ENCODE measurements around the gene MAPK12.

Gene MAPK12

GRCh38 chr22:50261615-50262459, at the start of gene MAPK12:
MAPK12 (minus strand) TSS chr22:50261683; CDS start chr22:50261509, 174 bp downstream.
- DNase-seq = no peak

- DNase-seq = no peak
Observed at GRCh38 chr22:50310949-50311444, 49.5 kb upstream of the MAPK12 start.

GRCh38 chr22:50310031-50310722, 48.7 kb upstream of the MAPK12 start:
- DNase-seq = no peak

DNA sequence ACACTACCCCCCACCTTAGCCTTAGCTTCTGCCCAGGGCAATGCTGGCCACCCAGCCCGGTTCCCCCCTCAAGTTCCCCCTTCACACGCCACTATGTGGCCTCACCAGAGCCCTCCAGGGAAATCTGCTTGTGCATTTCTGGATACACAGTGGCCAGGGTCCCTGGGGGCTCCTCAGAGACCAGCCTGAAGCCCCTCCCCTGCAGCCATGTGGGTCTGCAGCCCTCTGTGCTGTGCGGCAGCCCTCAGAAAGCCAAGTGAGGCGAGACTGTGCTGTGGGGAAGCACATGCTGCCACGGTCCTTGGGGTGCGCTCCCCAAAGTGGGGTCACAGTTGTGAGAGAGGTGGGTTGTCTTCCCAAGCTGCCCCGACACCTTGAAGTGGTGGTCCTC, 48.1 kb upstream of the MAPK12 start:
- no peak for DNase-seq

DNA sequence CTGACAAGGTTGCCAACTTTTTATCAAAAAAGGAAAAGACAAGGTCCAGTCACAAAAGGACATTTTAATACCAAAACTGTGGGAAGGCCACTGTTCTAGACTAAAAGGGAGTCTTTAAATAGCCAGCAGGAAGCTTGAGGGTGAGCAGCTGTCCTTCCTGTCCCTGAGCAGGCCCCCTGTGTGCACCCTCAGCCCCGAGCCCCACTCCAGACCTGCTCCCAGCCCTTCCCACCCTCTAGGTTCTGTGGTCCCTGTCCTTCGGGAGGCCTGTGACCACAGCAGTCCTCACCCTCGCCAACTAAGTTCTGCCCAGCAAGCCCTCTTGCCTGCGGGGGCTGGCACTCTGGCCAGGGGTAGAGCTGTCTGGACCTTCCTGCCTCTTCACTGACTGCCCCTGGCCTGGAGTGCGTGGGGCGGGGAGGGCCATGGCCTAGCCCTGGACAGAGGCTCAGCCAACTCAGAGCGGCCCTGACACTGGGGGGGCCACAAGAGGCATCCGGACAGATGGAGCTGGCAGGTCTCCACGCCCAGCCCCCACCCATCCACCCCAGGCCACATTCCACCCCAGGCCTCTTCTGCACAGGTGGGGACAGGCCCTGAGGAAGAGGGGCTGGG, 47.6 kb upstream of the MAPK12 start:
- DNase-seq = no peak

DNA sequence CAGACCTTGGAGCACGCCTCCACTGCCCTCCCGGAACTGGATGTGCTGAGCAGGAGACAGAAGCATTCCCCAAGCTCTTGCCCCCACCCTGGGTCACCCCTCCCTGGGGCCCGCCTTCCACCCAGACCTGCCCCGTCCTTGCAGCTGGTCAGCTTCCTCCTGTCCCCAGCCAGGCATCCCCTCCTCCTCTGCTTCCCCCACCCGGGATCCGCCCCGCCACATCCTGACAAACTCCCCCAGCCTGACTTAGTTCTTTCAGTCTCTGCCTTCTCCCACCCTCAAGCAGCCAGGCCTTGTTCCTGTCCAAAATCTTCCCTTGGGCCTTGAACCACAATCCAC, 47.1 kb upstream of the MAPK12 start:
- DNase-seq = no peak

- no peak for DNase-seq
Observed at GRCh38 chr22:50307890-50308596, 46.6 kb upstream of the MAPK12 start.

DNA sequence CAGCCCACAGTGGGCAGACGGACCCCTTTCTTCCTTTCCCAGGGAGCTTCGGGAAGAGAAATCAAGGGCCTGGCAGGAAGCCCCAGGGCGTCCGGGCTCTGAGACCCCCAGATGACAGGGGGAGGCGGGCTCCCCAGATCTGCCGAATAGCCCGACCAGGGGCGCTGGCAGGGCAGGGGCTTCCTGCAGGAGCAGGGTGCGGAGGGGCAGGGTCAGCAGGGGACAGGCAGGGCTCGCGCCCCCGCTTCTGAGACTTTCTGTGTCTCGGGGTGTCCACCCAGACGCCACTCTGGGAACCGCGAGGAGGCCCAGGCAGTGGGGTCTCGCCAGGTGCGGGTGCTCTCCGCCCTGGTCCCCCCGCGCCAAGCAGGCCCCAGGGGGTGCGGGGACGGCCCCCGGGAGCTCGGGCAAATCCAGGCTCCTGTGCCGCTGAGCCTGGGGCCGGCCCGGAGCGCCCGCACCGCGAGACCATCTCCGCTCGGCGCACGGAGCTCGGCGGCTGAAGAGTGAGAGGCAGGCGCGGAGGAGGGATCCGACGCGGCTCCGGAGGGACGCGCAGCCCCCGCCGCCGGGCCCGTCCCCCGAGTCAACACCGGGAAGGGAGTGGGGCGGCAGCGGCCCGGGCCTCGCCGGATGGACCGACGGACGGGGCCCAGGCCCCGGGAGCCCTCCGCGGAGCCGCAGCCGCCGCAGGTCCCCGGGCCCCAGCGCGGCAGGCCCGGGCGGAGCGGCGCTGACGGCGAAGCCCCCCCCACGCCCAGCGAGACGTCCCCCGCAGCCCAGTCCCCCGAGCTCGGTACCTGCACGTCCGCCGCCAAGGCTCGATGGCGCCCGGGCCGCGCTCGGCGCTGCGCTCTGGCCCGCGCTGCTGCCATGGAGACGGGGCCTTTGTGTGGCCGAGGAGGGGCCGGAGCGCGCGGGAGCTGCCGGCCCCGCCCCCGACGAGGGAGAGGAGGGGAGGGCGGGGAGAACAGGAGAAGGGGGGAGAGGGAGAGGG, 45.6 kb upstream of the MAPK12 start, which contains the start of gene PLXNB2:
PLXNB2 (minus strand) TSS at position 894 of the 997 bp plus-strand sequence. CDS start 17,062 bp downstream, outside the sequence.
- no peak for DNase-seq

- no peak for DNase-seq
Observed at GRCh38 chr22:50305923-50306566, 44.6 kb upstream of the MAPK12 start.

DNA sequence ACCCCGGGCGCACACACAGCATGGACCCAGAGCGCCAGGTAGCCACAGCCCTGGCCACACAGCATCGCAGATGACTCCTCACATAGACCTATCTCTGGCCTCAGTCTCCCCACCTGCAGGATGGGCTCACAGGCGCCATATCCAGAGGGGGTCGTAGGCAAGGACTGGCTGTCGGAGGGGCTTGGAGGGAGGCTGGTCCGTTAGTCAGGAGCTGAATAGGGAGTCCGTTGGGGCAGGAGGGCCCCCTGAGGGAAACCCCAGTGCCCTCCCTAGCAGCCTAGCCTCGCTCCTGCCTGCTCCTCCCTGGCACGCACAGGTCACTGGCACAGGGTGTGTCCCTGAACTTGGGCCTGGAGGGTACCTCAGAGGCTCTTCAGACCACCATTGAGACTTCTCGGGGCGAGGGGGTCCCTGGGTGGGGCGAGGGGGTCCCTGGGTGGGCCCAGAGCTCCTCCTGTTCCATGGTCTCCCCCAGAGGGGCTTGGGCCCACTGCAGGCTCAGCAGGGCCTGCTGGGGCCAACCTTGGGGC, 44.0 kb upstream of the MAPK12 start:
- DNase-seq = no peak

GRCh38 chr22:50304528-50305392, 43.3 kb upstream of the MAPK12 start:
- DNase-seq = peak; percentile 34 to 86

DNA sequence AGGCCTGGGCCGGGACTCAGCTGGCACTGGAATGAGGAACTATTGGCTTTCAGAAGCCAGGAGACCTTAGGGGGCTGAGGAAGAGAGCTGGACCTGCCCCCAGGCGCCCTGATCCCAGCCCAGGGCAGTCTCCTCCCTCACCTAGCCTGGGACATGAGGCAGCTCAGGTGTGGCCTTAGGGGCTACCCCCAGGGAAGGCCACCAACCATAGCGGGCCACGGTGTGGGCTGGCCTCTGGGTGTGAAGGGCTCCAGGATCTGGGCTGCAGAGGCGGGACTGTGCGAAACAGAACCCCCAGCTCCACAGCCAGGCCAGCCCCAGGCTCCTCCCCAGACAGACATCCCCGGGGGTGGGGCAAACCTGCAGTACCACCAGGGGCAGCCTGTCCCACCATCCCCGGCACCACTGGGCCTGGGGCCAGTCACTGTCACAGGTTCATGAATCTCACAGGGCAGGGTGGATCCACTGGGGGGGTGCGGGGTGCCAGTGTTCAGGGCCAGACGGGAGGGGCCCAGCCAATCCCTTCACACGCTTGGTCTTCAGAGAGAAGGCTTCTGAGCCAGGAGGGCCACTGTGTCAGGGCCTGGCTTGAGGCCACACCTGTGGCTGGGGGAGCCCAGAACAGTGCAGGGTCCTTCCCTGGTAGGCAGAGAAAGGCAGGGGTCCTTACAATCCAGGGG, 42.5 kb upstream of the MAPK12 start:
- DNase-seq = no peak

GRCh38 chr22:50303515-50303847, 42.0 kb upstream of the MAPK12 start:
- no peak for DNase-seq

GRCh38 chr22:50302564-50302963, 41.1 kb upstream of the MAPK12 start:
- no peak for DNase-seq

GRCh38 chr22:50302041-50302541, 40.6 kb upstream of the MAPK12 start:
- no peak for DNase-seq

DNA sequence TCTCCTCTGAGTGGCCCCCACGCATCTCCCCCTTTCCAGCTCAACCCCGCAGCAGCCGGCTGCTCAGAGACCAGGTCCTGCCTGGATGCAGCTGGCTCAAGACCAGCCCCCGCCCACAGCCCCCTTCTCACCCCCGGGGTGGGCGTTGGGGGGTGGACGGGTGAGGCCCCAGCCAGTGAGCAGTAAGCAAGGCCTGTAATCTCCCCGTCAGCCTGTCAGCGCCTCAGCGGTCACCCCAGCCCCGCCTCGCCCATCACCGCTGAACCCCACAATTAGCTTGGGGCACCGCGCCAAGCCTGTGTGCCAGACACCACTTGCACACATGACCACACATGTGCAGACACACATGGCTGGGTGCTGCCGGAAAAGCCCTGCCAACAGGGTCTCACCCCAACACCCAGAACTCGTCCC, 40.1 kb upstream of the MAPK12 start:
- DNase-seq = no peak

- DNase-seq = no peak
Observed at GRCh38 chr22:50300620-50301257, 39.3 kb upstream of the MAPK12 start.

GRCh38 chr22:50299785-50300619, 38.5 kb upstream of the MAPK12 start:
- DNase-seq = no peak

Data from cerebellar nuclear complex (tissue), 1 donor.